Gastrocnemius medialis (tissue), 4 donors: ENCODE data around the gene HNRNPC.

Experiments used
- POLR2A ChIP-seq, 2 donors: fragments of 450-650 bp; IDR thresholded peaks; one replicate each; pipeline ENCODE4 v1.6.1; 2017; ENCODE audit warnings: antibody characterized with exemption in 2 of 2, mild to moderate bottlenecking in 2 of 2, moderate library complexity in 2 of 2
- TF ChIP-seq, protein P1 (sequence below), 5 experiments: fragments of 450-650 bp in 3 of 5; fragments of 200-600 bp in 2 of 5; sonication (generic) in 2 of 5; IDR thresholded peaks in 4 of 5; conservative IDR thresholded peaks in 1 of 5; 1 replicate in 4 of 5; 2 replicates in 1 of 5; pipeline ENCODE4 v1.5.1; 2016 to 2019; ENCODE audit warnings: antibody characterized with exemption in 5 of 5, mild to moderate bottlenecking in 3 of 5, moderate library complexity in 3 of 5

- TF ChIP-seq, protein P1, sequence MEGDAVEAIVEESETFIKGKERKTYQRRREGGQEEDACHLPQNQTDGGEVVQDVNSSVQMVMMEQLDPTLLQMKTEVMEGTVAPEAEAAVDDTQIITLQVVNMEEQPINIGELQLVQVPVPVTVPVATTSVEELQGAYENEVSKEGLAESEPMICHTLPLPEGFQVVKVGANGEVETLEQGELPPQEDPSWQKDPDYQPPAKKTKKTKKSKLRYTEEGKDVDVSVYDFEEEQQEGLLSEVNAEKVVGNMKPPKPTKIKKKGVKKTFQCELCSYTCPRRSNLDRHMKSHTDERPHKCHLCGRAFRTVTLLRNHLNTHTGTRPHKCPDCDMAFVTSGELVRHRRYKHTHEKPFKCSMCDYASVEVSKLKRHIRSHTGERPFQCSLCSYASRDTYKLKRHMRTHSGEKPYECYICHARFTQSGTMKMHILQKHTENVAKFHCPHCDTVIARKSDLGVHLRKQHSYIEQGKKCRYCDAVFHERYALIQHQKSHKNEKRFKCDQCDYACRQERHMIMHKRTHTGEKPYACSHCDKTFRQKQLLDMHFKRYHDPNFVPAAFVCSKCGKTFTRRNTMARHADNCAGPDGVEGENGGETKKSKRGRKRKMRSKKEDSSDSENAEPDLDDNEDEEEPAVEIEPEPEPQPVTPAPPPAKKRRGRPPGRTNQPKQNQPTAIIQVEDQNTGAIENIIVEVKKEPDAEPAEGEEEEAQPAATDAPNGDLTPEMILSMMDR (IDR thresholded peaks at IDR 0.05 in 4 of 5, conservative IDR thresholded peaks at IDR 0.05 in 1 of 5) = no peak
- no peak for TF ChIP-seq POLR2A (IDR thresholded peaks at IDR 0.05)
These were observed 6.8 kb downstream of the HNRNPC start for GRCh38 chr14:21262410-21262809.
